Measurements from ENCODE around the gene PTPN14.

The PTPN14 gene

DNA sequence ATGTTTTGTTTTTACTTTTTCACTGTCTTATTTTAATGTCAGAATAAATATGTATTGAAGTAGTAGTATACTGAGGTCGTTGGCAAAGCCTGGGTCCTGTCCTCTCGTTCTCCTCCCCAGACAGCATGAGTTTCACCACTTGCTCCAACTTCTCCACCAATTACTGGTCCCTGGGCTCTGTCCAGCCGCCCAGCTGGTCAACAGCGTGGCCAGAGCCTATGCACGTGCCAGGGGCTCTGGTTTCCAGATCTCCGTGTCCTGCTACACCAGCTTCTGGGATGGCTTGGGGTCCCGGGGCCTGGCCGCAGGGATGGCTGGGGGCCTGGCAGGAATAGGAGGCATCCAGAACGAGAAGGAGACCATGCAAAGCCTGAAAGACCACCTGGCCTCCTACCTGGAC lies 19.3 kb downstream of the PTPN14 start:
- TF ChIP-seq EZH2 (optimal IDR thresholded peaks at IDR 0.05; ENCODE audit: low read depth, low read length) = no peak
- TF ChIP-seq EZH2phosphoT487 (IDR thresholded peaks at IDR 0.05; ENCODE audit: low read length) = no peak
- TF ChIP-seq, protein P1, sequence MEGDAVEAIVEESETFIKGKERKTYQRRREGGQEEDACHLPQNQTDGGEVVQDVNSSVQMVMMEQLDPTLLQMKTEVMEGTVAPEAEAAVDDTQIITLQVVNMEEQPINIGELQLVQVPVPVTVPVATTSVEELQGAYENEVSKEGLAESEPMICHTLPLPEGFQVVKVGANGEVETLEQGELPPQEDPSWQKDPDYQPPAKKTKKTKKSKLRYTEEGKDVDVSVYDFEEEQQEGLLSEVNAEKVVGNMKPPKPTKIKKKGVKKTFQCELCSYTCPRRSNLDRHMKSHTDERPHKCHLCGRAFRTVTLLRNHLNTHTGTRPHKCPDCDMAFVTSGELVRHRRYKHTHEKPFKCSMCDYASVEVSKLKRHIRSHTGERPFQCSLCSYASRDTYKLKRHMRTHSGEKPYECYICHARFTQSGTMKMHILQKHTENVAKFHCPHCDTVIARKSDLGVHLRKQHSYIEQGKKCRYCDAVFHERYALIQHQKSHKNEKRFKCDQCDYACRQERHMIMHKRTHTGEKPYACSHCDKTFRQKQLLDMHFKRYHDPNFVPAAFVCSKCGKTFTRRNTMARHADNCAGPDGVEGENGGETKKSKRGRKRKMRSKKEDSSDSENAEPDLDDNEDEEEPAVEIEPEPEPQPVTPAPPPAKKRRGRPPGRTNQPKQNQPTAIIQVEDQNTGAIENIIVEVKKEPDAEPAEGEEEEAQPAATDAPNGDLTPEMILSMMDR (IDR thresholded peaks at IDR 0.05; ENCODE audit: low read length) = no peak
- DNase-seq = no peak
- no peak overlapping the region for H3K9ac ChIP-seq (ENCODE audit: low read length)
- H3K4me3 ChIP-seq (ENCODE audit: low read length) = no peak overlapping the region
- no peaks in the 10 kb centered on the region for H3K27me3 ChIP-seq (replicated peaks; ENCODE audit: insufficient read depth, low read length)
- no peaks in the 10 kb centered on the region for H3K79me2 ChIP-seq (ENCODE audit: low read length)
- no peaks in the 10 kb centered on the region for H3K4me1 ChIP-seq (ENCODE audit: low read length)
- no peak overlapping the region for H3K27ac ChIP-seq (ENCODE audit: low read length)
- no peaks in the 10 kb centered on the region for H3K9me3 ChIP-seq (replicated peaks; ENCODE audit: insufficient read depth, low read length)
- no peaks in the 10 kb centered on the region for H3F3A ChIP-seq (ENCODE audit: insufficient read depth, low read length)
- H3K36me3 ChIP-seq (replicated peaks; ENCODE audit: insufficient read depth, low read length) = no peaks in the 10 kb centered on the region
- H3K9me2 ChIP-seq (replicated peaks; ENCODE audit: insufficient read depth, low read length) = no peaks in the 10 kb centered on the region
- H3K4me2 ChIP-seq (ENCODE audit: low read depth, low read length) = no peak overlapping the region
- no peak overlapping the region for H2AFZ ChIP-seq (ENCODE audit: low read length)
- H4K20me1 ChIP-seq (ENCODE audit: insufficient read depth, low read length) = no peaks in the 10 kb centered on the region; the same call in 1 of the 2 replicates

DNA sequence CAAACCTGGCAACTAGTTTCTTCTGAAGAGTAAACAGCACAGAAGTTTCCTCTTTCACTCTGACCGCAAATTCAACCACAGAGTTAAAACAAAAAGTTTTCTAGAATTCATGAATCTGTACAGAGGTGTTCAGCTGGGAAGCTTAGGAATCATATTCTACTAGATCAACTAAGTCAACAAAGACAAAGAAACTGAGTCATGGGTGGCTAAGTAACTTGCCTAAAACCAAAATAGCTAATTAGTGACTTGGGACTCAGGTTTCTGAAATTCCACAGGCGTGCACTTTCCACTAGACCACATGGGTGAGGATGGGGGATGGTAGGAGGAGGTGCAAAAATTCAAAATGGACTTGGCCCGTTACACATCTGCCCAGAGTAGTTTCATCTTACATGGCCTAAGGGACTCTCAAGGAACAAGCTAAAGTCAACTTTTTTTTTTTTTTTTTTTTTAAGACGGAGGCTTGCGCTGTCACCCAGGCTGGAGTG lies 25.8 kb downstream of the PTPN14 start:
- Histone ChIP-seq H3K4me3 (ENCODE audit: low read length) (no peak overlapping the region; the same call in 1 of the 2 replicates), H3K36me3 (replicated peaks; ENCODE audit: insufficient read depth, low read length) (no peaks in the 10 kb centered on the region), H2AFZ (ENCODE audit: low read length) (no peak overlapping the region), H3K9ac (ENCODE audit: low read length) (no peak overlapping the region), H3K79me2 (ENCODE audit: low read length) (no peaks in the 10 kb centered on the region), H3K9me3 (replicated peaks; ENCODE audit: insufficient read depth, low read length) (no peaks in the 10 kb centered on the region), H3K27ac (ENCODE audit: low read length) (peak overlapping the region; percentile 18; the same call in 1 of the 2 replicates), H3F3A (ENCODE audit: insufficient read depth, low read length) (peaks cover 8% of the 10 kb centered on the region), H3K9me2 (replicated peaks; ENCODE audit: insufficient read depth, low read length) (no peaks in the 10 kb centered on the region), H3K27me3 (replicated peaks; ENCODE audit: insufficient read depth, low read length) (peaks cover 5% of the 10 kb centered on the region; the same call in 1 of the 2 replicates), H3K4me1 (ENCODE audit: low read length) (peaks cover 9% of the 10 kb centered on the region), H3K4me2 (ENCODE audit: low read depth, low read length) (peak overlapping the region; percentile 54), H4K20me1 (ENCODE audit: insufficient read depth, low read length) (no peaks in the 10 kb centered on the region; the same call in 1 of the 2 replicates)
- peak; percentile 82 for DNase-seq
- no peak for TF ChIP-seq EZH2phosphoT487 (IDR thresholded peaks at IDR 0.05; ENCODE audit: low read length)
- no peak for TF ChIP-seq EZH2 (optimal IDR thresholded peaks at IDR 0.05; ENCODE audit: low read depth, low read length)
- TF ChIP-seq, protein P1 (IDR thresholded peaks at IDR 0.05; ENCODE audit: low read length) = no peak

DNA sequence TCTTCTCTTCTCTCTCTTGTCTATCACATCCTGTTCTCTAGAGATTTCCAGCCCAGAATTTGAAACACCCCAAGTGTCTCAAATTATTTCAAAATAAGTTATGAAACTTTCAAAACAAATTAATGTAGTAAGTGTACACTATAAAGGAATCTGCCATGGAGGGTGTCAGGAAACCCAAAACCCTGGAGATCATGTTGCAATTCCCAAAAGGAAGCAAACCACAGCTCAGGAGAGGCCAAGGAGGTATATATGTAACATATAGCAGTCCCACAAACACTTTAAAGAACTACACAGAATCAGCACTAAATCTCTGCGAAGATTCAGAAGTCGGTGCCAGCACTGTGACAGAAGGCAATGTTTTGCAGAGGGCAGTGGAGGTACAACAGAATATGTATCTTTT lies 26.6 kb downstream of the PTPN14 start:
- no peaks in the 10 kb centered on the region for H3K9me2 ChIP-seq (replicated peaks; ENCODE audit: insufficient read depth, low read length)
- no peaks in the 10 kb centered on the region; the same call in 1 of the 2 replicates for H4K20me1 ChIP-seq (ENCODE audit: insufficient read depth, low read length)
- no peak for DNase-seq
- no peak overlapping the region for H3K27ac ChIP-seq (ENCODE audit: low read length)
- no peaks in the 10 kb centered on the region for H3K36me3 ChIP-seq (replicated peaks; ENCODE audit: insufficient read depth, low read length)
- H3K27me3 ChIP-seq (replicated peaks; ENCODE audit: insufficient read depth, low read length) = peaks cover 5% of the 10 kb centered on the region; the same call in 1 of the 2 replicates
- peak overlapping the region; percentile 54; the same call in 1 of the 2 replicates for H3K4me2 ChIP-seq (ENCODE audit: low read depth, low read length)
- no peaks in the 10 kb centered on the region for H3K79me2 ChIP-seq (ENCODE audit: low read length)
- TF ChIP-seq EZH2 (optimal IDR thresholded peaks at IDR 0.05; ENCODE audit: low read depth, low read length) = no peak
- no peak for TF ChIP-seq EZH2phosphoT487 (IDR thresholded peaks at IDR 0.05; ENCODE audit: low read length)
- TF ChIP-seq, protein P1 (IDR thresholded peaks at IDR 0.05; ENCODE audit: low read length) = no peak
- H3K9me3 ChIP-seq (replicated peaks; ENCODE audit: insufficient read depth, low read length) = no peaks in the 10 kb centered on the region
- no peak overlapping the region for H3K9ac ChIP-seq (ENCODE audit: low read length)
- peaks cover 8% of the 10 kb centered on the region for H3F3A ChIP-seq (ENCODE audit: insufficient read depth, low read length)
- H3K4me1 ChIP-seq (ENCODE audit: low read length) = peaks cover 9% of the 10 kb centered on the region
- no peak overlapping the region for H2AFZ ChIP-seq (ENCODE audit: low read length)
- H3K4me3 ChIP-seq (ENCODE audit: low read length) = no peak overlapping the region
